Cerebellar nuclear complex (tissue), 1 donor: ENCODE measurements around the gene FAM131C.
A peak's percentile ranks its signal among the peaks of the same experiment; 100 is the strongest.
"Not testable (repeated sequence)": the region's sequence is repeated elsewhere in the genome, so short reads cannot be mapped to it uniquely, and the experiment has no call there.

Experiments used
- DNase-seq, 2 experiments: peaks; one replicate each; lab custom pipeline; 2025; lab: John Stamatoyannopoulos, UW

Gene FAM131C

GRCh38 chr1:16033103-16033632, 40.3 kb downstream of the FAM131C start:
- not testable (repeated sequence) for DNase-seq

GRCh38 chr1:16032388-16033102, 40.9 kb downstream of the FAM131C start:
- DNase-seq: peak in 1 of 2 experiments; percentile 33

- DNase-seq: no peak
Observed at GRCh38 chr1:16031551-16031950, 41.9 kb downstream of the FAM131C start.

- DNase-seq: no peak
Observed at GRCh38 chr1:16029288-16029687, 44.2 kb downstream of the FAM131C start.

- not testable (repeated sequence) for DNase-seq
Observed at GRCh38 chr1:16029003-16029268, 44.5 kb downstream of the FAM131C start.

DNA sequence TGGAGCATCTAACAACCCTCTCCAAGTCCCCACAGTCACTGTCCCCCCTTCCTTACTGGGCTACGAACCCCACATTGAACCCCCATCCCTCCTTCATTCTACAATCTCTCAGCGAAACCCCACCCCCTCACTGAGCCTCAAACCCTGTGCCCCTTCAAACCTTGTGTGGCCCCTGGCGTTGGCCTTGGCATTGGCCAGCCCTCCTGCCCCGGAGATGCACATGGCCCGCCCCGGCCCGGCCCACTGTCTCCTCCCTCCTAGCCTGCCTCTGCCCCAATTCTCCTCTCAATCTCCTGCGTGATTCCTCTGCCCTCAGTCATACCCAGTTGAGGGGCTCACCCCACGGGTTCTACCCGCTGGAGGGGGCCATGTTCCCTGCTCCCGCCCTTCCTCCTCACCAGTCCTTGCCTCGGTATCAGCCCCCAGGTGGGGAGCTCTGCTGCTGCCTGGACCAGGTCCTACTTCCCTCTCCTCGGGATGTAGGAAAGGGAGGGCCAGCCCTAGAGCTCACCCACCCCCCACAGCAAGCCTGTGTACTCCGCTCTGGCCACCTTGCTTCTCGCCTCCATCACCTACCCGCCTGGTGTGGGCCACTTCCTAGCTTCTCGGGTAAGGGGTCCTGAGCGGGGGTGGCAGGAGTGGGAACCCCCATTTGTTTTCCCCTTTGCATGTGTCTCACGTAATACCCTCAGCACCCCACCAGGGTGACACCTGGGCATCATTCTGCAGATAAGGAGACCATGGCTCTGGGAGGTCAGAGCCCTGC, 45.0 kb downstream of the FAM131C start:
- no peak for DNase-seq

GRCh38 chr1:16026723-16027484, 46.5 kb downstream of the FAM131C start:
- no peak for DNase-seq

DNA sequence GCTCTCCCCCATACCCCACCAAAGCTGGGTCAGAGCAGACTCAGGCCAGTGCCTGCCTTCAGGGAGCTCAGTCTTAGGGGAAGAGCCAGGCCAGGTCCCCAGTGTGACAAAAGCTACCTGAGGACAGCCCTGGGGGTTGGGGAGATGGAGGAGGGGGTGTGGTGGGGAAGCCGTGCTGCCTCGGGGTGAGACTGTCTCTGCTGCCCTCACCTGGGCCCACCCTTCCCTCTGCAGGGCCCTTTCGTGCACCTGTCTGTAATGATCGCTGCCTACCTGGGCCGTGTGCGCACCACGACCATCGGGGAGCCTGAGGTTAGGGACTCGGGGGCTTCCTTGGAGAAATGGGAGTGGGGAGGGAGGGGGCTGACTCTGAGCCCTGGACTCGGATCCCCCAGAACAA, 47.1 kb downstream of the FAM131C start:
- not testable (repeated sequence) for DNase-seq

DNA sequence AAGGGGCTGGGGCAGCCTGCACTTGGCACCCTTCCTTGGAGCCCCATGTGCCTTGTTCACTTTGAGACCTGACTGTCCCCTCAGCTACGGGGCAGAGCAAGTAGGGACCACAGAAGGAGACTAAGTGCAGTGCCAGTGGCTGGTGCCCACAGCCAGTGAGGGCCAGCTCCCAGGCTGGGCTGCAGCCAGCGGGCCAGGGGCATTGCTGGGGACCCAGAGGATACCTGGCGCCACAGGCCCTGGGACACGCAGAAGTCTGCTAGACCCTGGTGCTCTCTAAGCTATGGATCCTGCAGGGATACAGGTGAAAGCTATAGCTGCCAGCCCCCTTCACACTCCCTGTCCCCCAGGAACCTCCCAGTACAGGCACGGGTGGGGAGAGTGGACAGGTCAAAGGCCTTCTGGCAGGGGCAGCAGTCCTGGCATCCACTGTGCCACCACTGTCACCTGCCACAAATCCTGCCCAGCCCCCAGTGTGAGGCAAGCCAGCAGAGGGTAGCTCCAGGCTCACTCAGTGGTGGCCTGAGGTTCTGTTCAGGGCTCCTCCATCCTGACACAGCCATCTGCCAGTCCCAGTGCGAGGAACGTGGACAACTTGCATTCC, 50.3 kb downstream of the FAM131C start:
- DNase-seq: no peak

- DNase-seq: no peak
Observed at GRCh38 chr1:16022393-16022792, 51.1 kb downstream of the FAM131C start.

DNA sequence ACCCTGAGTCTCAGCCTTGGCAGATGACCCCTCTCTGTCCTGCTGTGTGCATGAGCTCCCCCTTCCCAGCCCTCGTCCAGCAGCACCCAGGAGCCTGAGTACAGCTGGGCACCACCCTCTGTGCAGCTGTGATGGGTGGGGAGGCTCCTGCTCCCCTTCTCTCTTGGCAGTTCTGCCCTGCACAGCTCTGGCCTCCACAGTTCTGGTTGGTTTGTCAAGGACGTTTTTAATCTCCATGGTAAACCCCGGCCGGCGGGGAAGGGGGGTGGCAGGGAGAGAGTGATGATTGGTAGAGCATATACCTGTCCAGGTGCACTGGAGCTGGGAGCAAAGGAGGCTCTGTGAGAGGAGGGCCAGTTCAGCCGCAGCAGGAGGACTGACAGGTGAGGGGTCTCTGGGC, 51.8 kb downstream of the FAM131C start, which contains the start of gene CLCNKA:
Gene CLCNKA (plus strand): TSS at position 356 of the 400 bp plus-strand sequence. CDS start 584 bp downstream, outside the sequence.
- no peak for DNase-seq

- DNase-seq: not testable (repeated sequence)
Observed at GRCh38 chr1:16020878-16021277, 52.6 kb downstream of the FAM131C start.

DNA sequence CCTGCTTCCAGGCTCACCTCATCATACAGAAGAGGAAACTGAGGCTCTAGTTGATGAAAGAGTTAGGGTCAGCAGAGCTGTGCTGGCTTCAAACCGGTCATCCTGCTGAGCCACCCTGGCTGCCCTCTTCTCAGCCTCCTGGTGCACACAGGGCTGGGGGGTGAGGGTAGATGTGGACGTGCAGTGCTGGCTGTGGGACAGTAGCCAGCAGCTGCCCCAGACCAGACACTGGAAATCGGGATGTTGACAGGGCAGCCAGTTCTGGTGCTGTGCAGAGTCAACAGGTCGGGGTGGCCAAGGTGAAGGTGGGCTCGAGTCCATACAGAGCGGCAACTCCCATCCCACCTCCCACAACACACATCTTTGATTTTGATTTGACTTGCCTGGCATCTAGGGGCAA, 53.1 kb downstream of the FAM131C start:
- no peak for DNase-seq

- no peak for DNase-seq
Observed at GRCh38 chr1:16019644-16020277, 53.7 kb downstream of the FAM131C start.

GRCh38 chr1:16018749-16019643, 54.5 kb downstream of the FAM131C start:
- DNase-seq: no peak

DNA sequence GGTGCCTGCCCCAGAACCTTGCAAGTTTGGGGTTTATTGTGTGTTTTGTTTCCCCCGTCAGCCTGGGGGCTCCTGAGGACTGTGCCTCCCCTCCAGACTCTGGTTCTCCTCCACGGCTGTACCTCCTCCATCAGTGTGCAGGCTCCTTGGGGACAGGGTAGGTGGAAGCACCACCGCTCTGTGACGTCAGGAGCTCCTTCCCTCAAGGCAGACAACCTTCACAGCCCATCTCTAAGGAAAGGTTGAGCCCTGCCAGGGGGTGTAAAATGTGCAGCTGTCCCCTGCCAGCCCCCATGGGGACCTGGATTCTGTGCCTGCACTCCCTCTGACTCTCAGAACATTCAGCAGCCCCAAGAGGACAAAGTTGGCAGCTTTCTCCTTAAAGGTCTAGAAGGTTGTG, 55.1 kb downstream of the FAM131C start:
- DNase-seq: no peak

- DNase-seq: peak; percentile 84 to 86
Observed at GRCh38 chr1:16017461-16018303, 55.8 kb downstream of the FAM131C start, which contains the start of gene HSPB7. HSPB7 (minus strand) TSS chr1:16018043; CDS start chr1:16017963, 80 bp downstream.

- no peak for DNase-seq
Observed at GRCh38 chr1:16017076-16017460, 56.4 kb downstream of the FAM131C start.
